GM12878 (cell line): Measurements from ENCODE around the gene SAMSN1. TPM values are rescaled to one million over a fixed set of nuclear protein-coding genes. Genes with fewer than 3 reads are reported as not detected.

Experiments used
- ATAC-seq: fragments of 200-7000 bp; cut with Tn5 transposase; 3 replicates; pipeline ENCODE4 v1.9.1; 2020; ENCODE audit warnings: mild to moderate bottlenecking, moderate library complexity
- BruUV-seq: library from RNA; stranded (reverse); fragments of 400-500 nt; replicated peaks from 2 replicates; lab custom pipeline; 2021; lab: Mats Ljungman, UMichigan
- CTCF ChIA-PET: fragments of 300-600 bp; sonication (Branson Sonifier 250); formaldehyde crosslinking; extraction: SDS; loops from one replicate; lab custom pipeline; 2021; ENCODE audit warnings: inconsistent platforms; lab: Yijun Ruan, JAX
- POLR2A ChIA-PET: fragments of 350-600 bp; formaldehyde crosslinking; extraction: SDS; loops from one replicate; lab custom pipeline; 2021; ENCODE audit warnings: inconsistent platforms; lab: Charles Lee
- RAD21 ChIA-PET: fragments of 300-600 bp; sonication (Branson Sonifier 250); formaldehyde crosslinking; loops from one replicate; lab custom pipeline; 2023; ENCODE audit warnings: antibody characterized with exemption; ENCODE audit not compliant: unreplicated experiment; lab: Charles Lee
- SMC1A ChIA-PET: fragments of 300-600 bp; sonication (Branson Sonifier 250); formaldehyde crosslinking; loops from one replicate; lab custom pipeline; 2023; ENCODE audit not compliant: unreplicated experiment, uncharacterized antibody; lab: Charles Lee
- DNase-seq: peaks from one replicate; pipeline ENCODE4 v3.0.0-alpha.2; 2011; ENCODE audit warnings: low read depth, low spot score
- FAIRE-seq: peaks from 3 replicates; lab custom pipeline; 2011; peaks lifted over from hg19 to GRCh38; lab: Jason Lieb, UNC
- H2AFZ ChIP-seq: 2 replicates; pipeline ENCODE4 v1.6.0; 2011; ENCODE audit warnings: low read depth, low read length, control low read depth; ENCODE audit not compliant: control insufficient read depth
- H3K27ac ChIP-seq: 2 replicates; pipeline ENCODE4 v1.5.1; 2011; ENCODE audit warnings: control low read depth; ENCODE audit not compliant: control insufficient read depth, insufficient read depth
- H3K27me3 ChIP-seq, 2 experiments: replicated peaks in 1 of 2; 2 replicates each; pipeline versions ENCODE4 v1.6.0 to v1.6.1; 2011; ENCODE audit warnings: low read length in 1 of 2; ENCODE audit not compliant: control insufficient read depth in 2 of 2, insufficient read depth in 2 of 2
- H3K36me3 ChIP-seq, 2 experiments: 2 replicates each; pipeline ENCODE4 v1.5.1; 2011; ENCODE audit warnings: low read length in 1 of 2; ENCODE audit not compliant: control insufficient read depth in 2 of 2, insufficient read depth in 2 of 2
- H3K4me1 ChIP-seq: 2 replicates; pipeline ENCODE4 v1.6.1; 2011; ENCODE audit warnings: mild to moderate bottlenecking, low read length, moderate library complexity, mixed read lengths; ENCODE audit not compliant: control insufficient read depth, insufficient read depth
- H3K4me2 ChIP-seq: 2 replicates; pipeline ENCODE4 v1.6.0; 2011; ENCODE audit warnings: control low read depth; ENCODE audit not compliant: control insufficient read depth, insufficient read depth
- H3K4me3 ChIP-seq: fragments of 200-600 bp; sonication (generic); 2 replicates; pipeline ENCODE4 v1.5.1; 2016
- H3K79me2 ChIP-seq: 2 replicates; pipeline ENCODE4 v1.6.0; 2011; ENCODE audit warnings: low read length; ENCODE audit not compliant: control insufficient read depth, insufficient read depth
- H3K9ac ChIP-seq: 2 replicates; pipeline ENCODE4 v1.8.0; 2011; ENCODE audit warnings: low read length, control low read depth, mixed read lengths; ENCODE audit not compliant: control insufficient read depth, insufficient read depth
- H3K9me3 ChIP-seq: replicated peaks from 3 replicates; pipeline ENCODE4 v1.5.1; 2011; ENCODE audit warnings: mild to moderate bottlenecking, low read length; ENCODE audit not compliant: control insufficient read depth, insufficient read depth
- H4K20me1 ChIP-seq: 2 replicates; pipeline ENCODE4 v1.6.0; 2011; ENCODE audit not compliant: control insufficient read depth, insufficient read depth
- FOXM1 ChIP-seq: IDR thresholded peaks from 2 replicates; pipeline ENCODE4 v1.6.1; 2012; ENCODE audit warnings: low read depth, mild to moderate bottlenecking, inconsistent platforms, low read length, moderate library complexity
- MYC ChIP-seq: IDR thresholded peaks from 2 replicates; pipeline ENCODE4 v1.6.1; 2011; ENCODE audit warnings: mild to moderate bottlenecking, low read length, moderate library complexity, inconsistent platforms; ENCODE audit not compliant: insufficient read depth, insufficient replicate concordance, insufficient read length, severe bottlenecking
- NFXL1 ChIP-seq: fragments of 450-650 bp; IDR thresholded peaks from 2 replicates; pipeline ENCODE4 v1.6.1; 2017; ENCODE audit warnings: antibody characterized with exemption, mild to moderate bottlenecking, borderline replicate concordance
- NFYB ChIP-seq: IDR thresholded peaks from 2 replicates; pipeline ENCODE4 v1.6.1; 2011; ENCODE audit warnings: low read depth, mild to moderate bottlenecking, low read length, improper control_type of control experiment, moderate library complexity; ENCODE audit not compliant: insufficient read depth
- PAX8 ChIP-seq: fragments of 450-650 bp; IDR thresholded peaks from 2 replicates; pipeline ENCODE4 v1.6.1; 2017; ENCODE audit warnings: mild to moderate bottlenecking, moderate library complexity
- SMC3 ChIP-seq: IDR thresholded peaks from 2 replicates; pipeline ENCODE4 v1.6.1; 2011; ENCODE audit warnings: low read length, improper control_type of control experiment, borderline replicate concordance
- WGBS: methylation state at CpG from one replicate; pipeline ENCODE4 v1.1.6; 2016; ENCODE audit warnings: low lambda C conversion rate; ENCODE audit not compliant: insufficient replicate concordance, insufficient coverage; ENCODE audit errors: missing lambda C conversion rate; 5-methylcytosine and 5-hydroxymethylcytosine counted together
- in situ Hi-C: fragments of 300-500 bp; cut with MboI; formaldehyde crosslinking; loops from 9 replicates; pipeline ENCODE4 v1.14.3; 2018; ENCODE audit warnings: mixed read lengths
- intact Hi-C: fragments of 100-400 bp; cut with micrococcal nuclease; formaldehyde crosslinking; loops from one replicate; pipeline ENCODE4 v1.14.2; 2022; ENCODE audit not compliant: unreplicated experiment
- polyA plus RNA-seq, 11 experiments: library from polyadenylated mRNA; depleted of rRNA in 4 of 11; unstranded in 6 of 11; stranded (reverse) in 5 of 11; fragments of >200 nt; fragmentation: Nextera tagmentation in 4 of 11; fragmentation: Illumina TruSeq in 1 of 11; extraction: Ambion mirVana in 4 of 11; extraction: Trizol in 1 of 11; gene quantifications; 1 replicate in 1 of 11; 2 replicates in 10 of 11; pipeline versions ENCODE4 v1.2.1 to v1.2.3, GENCODE V29; 2011 to 2016; ENCODE audit warnings: inconsistent platforms in 2 of 11, missing spikeins in 2 of 11, low read depth in 1 of 11
- total RNA-seq, 4 experiments: library from RNA; depleted of rRNA in 3 of 4; stranded (reverse); fragments of >200 nt in 3 of 4; fragmentation: Illumina TruSeq in 1 of 4; extraction: Trizol in 1 of 4; gene quantifications; 2 replicates each; pipeline versions ENCODE4 v1.2.1 to v1.2.3, GENCODE V29; 2013 to 2021

Gene SAMSN1
- total and polyA plus RNA-seq, 10 of the 15 experiments (the other 5 are each of a cell fraction or from before 2014, with no cell fraction given): 23.2 to 102 (median 44.9) TPM

DNA sequence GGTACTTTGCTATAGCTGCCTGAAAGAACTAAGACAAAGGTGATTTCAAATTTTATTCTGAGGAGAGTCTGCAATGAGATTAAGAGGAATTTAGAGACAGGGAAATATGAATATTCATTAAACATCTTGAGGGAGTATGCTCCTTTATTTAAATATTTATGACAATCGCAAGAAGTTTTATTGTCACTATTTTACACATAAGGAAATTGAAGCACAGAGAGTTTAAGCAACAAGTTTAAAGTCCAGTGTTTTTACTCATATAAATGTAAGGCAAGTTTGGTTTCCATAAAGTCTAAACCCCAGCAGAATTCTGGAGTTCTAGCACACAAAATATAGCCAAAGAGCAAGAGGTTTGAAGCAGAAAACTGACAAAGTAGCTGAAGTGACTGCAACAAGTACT, 49.3 kb upstream of the SAMSN1 start:
- CTCF ChIA-PET: no interaction called here
- FAIRE-seq: no peak

DNA sequence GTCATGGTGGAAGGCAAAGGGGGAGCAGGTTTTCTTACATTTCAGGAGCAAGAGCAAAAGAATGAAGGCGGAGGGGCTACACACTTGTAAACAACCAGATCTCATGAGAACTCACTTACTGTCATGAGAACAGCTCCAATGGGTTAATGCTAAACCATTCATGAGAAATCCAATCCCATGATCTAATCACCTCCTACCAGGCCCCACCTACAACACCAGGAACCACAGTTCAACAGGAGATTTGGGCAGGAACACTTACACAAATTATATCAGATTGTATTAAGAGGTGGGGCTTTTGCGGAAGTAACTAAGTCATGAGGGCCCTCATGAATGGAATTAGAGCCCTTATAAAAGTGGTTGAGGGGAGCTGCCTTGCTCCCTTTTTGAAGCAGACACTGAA, 48.9 kb upstream of the SAMSN1 start:
- intact Hi-C loops: loop anchor here (5.0 kb wide), 2 partner anchors 63 to 143 kb away; no protein-coding TSS in a partner anchor
- 100% methylated on average over 2 of the region's 2 CpGs for WGBS

More for the DNA sequence above, 49.3 kb upstream of the SAMSN1 start:
- no TSS peak for BruUV-seq
- no peaks in the 10 kb centered on the region for H3K79me2 ChIP-seq
- WGBS: 100% methylated on average over 1 of the region's 1 CpG
- ATAC-seq (no peak), DNase-seq (no peak)
- no peaks in the 10 kb centered on the region for H4K20me1 ChIP-seq
- intact Hi-C loops: no loop called here
- H3K4me1 ChIP-seq: peaks cover 5% of the 10 kb centered on the region; the same call in 1 of the 2 replicates
- ChIA-PET RAD21 (no interaction called here), POLR2A (no interaction called here), SMC1A (interaction anchor here (0.6 kb wide), 1 partner anchor 135 kb away, joined by 3 read pairs; no protein-coding TSS in a partner anchor)
- peaks cover 1% of the 10 kb centered on the region; the same call in 2 of the 3 replicates for H3K9me3 ChIP-seq
- TF ChIP-seq MYC (no peak), FOXM1 (no peak), NFYB (no peak)
- H2AFZ ChIP-seq: no peak overlapping the region
- in situ Hi-C loops: no loop called here
- H3K27ac ChIP-seq: no peak overlapping the region
- H3K36me3 ChIP-seq: no peaks in the 10 kb centered on the region
- H3K4me3 ChIP-seq: no peak overlapping the region
- H3K9ac ChIP-seq: no peak overlapping the region
- no peaks in the 10 kb centered on the region for H3K27me3 ChIP-seq
- H3K4me2 ChIP-seq: no peak overlapping the region

More for the DNA sequence above, 48.9 kb upstream of the SAMSN1 start:
- Histone ChIP-seq H3K36me3 (no peaks in the 10 kb centered on the region), H3K9me3 (peaks cover 4% of the 10 kb centered on the region; the same call in 2 of the 3 replicates), H2AFZ (no peak overlapping the region), H3K27me3 (no peaks in the 10 kb centered on the region), H3K4me2 (no peak overlapping the region), H3K4me3 (no peak overlapping the region), H3K4me1 (peaks cover 9% of the 10 kb centered on the region; the same call in 1 of the 2 replicates), H3K27ac (no peak overlapping the region), H3K79me2 (no peaks in the 10 kb centered on the region), H3K9ac (no peak overlapping the region), H4K20me1 (no peaks in the 10 kb centered on the region)
- ChIA-PET SMC1A (interaction anchor here (0.6 kb wide), 1 partner anchor 135 kb away, joined by 3 read pairs; no protein-coding TSS in a partner anchor), CTCF (no interaction called here), POLR2A (no interaction called here), RAD21 (no interaction called here)
- TF ChIP-seq SMC3 (no peak), PAX8 (no peak), NFXL1 (no peak)
- no peak for FAIRE-seq
- no TSS peak for BruUV-seq
- DNase-seq: no peak
- no peak for ATAC-seq
- in situ Hi-C loops: no loop called here
